ENCODE data around the gene TSNAX. TPM values are rescaled to one million over a fixed set of nuclear protein-coding genes. Genes with fewer than 3 reads are reported as not detected.
"Not testable (repeated sequence)": the region's sequence is repeated elsewhere in the genome, so short reads cannot be mapped to it uniquely, and the experiment has no call there.

TSNAX gene
- total RNA-seq, 2 experiments from 2014 or later, result 36.5 to 46.7 TPM

DNA sequence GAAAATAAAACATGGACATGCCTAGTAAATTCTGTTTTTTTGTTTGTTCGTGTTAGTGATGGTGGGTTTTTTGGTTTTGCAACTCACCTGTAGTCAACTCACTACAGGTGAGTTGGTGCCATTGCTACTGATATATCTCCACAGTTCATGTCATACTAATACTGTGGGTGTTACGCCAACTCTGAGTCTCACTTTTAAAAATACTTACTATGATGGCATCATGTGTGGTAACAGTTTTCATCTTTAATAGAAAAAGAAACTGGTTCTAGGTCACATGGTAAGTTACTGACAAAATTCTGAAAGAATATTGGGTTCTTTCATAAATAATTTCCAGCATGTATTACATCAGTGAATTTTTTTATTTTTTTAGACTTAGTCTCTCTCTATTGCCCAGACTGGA lies 38.0 kb downstream of the TSNAX start:
- no peak overlapping the region for H3K4me3 Mint-ChIP-seq
- CTCF ChIA-PET, result no interaction called here
- DNase-seq (no peak), ATAC-seq (peak; percentile 90)
- POLR2A ChIA-PET, result no interaction called here
- intact Hi-C loops (cut with DNase I, micrococcal nuclease), result no loop called here
- no peaks in the 10 kb centered on the region for H3K27me3 Mint-ChIP-seq
- peaks cover 22% of the 10 kb centered on the region for H3K4me1 Mint-ChIP-seq
- peaks cover 1% of the 10 kb centered on the region for H3K9me3 Mint-ChIP-seq (ENCODE audit: low read depth)
- peaks cover 35% of the 10 kb centered on the region for H3K36me3 Mint-ChIP-seq (ENCODE audit: low read depth)
- H3K27ac Mint-ChIP-seq, result peak overlapping the region; percentile 72

- H3K9me3 Mint-ChIP-seq (ENCODE audit: low read depth); DNase-seq; ATAC-seq; H3K27me3 Mint-ChIP-seq; intact Hi-C loops (cut with DNase I, micrococcal nuclease); POLR2A ChIA-PET; CTCF ChIA-PET; H3K27ac Mint-ChIP-seq; H3K4me3 Mint-ChIP-seq: not testable (repeated sequence)
- H3K4me1 Mint-ChIP-seq, result peaks cover 11% of the 10 kb centered on the region
- H3K36me3 Mint-ChIP-seq (ENCODE audit: low read depth), result peaks cover 21% of the 10 kb centered on the region
These were observed 41.8 kb downstream of the TSNAX start for GRCh38 chr1:231570262-231570661.

DNA sequence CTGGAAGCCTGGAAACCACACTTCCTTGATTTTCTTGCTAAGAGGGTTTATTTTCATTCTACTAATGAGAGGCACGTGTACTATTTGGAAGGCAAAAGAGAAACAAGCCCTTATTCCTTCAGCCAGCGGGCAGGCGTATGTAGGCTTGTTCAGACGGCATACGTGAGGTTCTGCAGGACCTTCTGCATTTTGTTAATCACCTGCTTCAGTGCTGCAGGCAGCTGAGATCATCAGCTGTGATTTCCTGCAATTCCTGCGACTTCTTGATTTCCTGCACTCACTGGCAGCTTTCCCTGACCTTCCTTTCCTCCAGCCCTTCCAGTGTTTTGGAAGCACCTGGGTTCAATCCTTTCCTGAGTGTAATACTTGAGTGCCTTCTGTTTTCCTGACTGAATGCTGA lies 43.4 kb downstream of the TSNAX start:
- CTCF ChIA-PET, result no interaction called here
- Mint-ChIP-seq H3K27ac (no peak overlapping the region), H3K36me3 (ENCODE audit: low read depth) (peaks cover 18% of the 10 kb centered on the region), H3K4me3 (no peak overlapping the region), H3K27me3 (no peaks in the 10 kb centered on the region), H3K9me3 (ENCODE audit: low read depth) (peaks cover 1% of the 10 kb centered on the region), H3K4me1 (peaks cover 2% of the 10 kb centered on the region)
- ATAC-seq (no peak), DNase-seq (no peak)
- POLR2A ChIA-PET, result no interaction called here
- intact Hi-C loops (cut with DNase I, micrococcal nuclease), result no loop called here

GRCh38 chr1:231575472-231575871 lies 47.0 kb downstream of the TSNAX start:
- POLR2A ChIA-PET, result no interaction called here
- H3K36me3 Mint-ChIP-seq (ENCODE audit: low read depth), result peaks cover 4% of the 10 kb centered on the region
- no peak overlapping the region for H3K4me3 Mint-ChIP-seq
- ATAC-seq, result no peak
- DNase-seq, result no peak
- no peaks in the 10 kb centered on the region for H3K27me3 Mint-ChIP-seq
- no peak overlapping the region for H3K27ac Mint-ChIP-seq
- CTCF ChIA-PET, result interaction anchor here (1.2 to 1.3 kb wide), 2 partner anchors 31 to 218 kb away, joined by 4 to 5 read pairs; no protein-coding TSS in a partner anchor
- no peaks in the 10 kb centered on the region for H3K9me3 Mint-ChIP-seq (ENCODE audit: low read depth)
- no peaks in the 10 kb centered on the region for H3K4me1 Mint-ChIP-seq
- intact Hi-C loops (cut with DNase I, micrococcal nuclease), result no loop called here

DNA sequence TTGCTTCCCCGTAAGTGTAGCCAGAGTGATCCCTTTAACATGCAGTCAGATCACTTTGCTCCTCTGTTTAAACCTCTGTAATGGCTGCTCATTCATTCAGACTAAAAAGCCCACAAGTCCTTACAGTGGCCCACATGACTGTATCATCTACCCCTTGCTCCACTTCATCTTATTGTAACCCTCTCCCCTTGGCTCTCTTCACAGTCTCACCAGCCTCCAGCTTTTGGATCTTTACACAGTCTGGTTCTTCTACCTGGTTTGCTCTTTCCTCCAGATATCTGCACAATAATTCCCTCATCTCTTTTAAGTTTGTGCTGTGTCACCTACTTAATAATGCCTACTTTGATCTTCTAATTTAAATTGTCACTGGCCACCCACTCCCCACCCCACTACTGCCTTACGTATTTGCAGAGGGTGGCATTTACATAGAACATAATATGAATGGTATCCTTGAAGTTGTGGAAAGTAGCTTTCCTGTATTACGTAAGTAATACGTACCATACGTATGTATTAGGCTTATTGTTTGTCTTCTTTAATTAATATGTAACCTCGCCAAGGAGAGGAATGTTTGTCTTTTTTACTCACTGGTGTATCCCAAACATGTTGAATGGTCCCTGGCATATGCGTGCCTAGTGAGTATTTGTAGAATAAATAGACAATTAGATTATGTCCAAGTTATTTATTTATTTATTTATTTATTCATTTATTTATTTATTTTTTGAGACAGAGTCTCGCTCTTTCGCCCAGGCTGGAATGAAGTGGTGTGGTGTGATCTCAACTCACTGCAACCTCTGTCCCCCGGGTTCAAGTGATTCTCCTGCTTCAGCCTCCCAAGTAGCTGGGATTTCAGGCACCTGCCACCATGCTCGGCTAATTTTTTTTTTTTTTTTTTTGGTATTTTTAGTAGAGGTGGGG lies 48.6 kb downstream of the TSNAX start:
- Mint-ChIP-seq H3K36me3 (ENCODE audit: low read depth) (peaks cover 2% of the 10 kb centered on the region), H3K27me3 (no peaks in the 10 kb centered on the region), H3K9me3 (ENCODE audit: low read depth) (no peaks in the 10 kb centered on the region), H3K4me1 (no peaks in the 10 kb centered on the region), H3K27ac (no peak overlapping the region), H3K4me3 (no peak overlapping the region)
- POLR2A ChIA-PET, result no interaction called here
- DNase-seq (no peak), ATAC-seq (no peak)
- intact Hi-C loops (cut with DNase I, micrococcal nuclease), result no loop called here
- CTCF ChIA-PET, result interaction anchor here (1.3 kb wide), 1 partner anchor 29 kb away, joined by 5 read pairs; no protein-coding TSS in a partner anchor

- Mint-ChIP-seq H3K27me3 (no peaks in the 10 kb centered on the region), H3K4me1 (no peaks in the 10 kb centered on the region), H3K36me3 (ENCODE audit: low read depth) (peaks cover 2% of the 10 kb centered on the region), H3K4me3 (no peak overlapping the region), H3K27ac (no peak overlapping the region), H3K9me3 (ENCODE audit: low read depth) (no peaks in the 10 kb centered on the region)
- DNase-seq, result no peak
- ChIA-PET CTCF (interaction anchor here (0.6 kb wide), 1 partner anchor 265 kb away, joined by 3 read pairs; no protein-coding TSS in a partner anchor), POLR2A (no interaction called here)
- intact Hi-C loops (cut with DNase I, micrococcal nuclease), result no loop called here
- ATAC-seq, result no peak
These were observed 52.4 kb downstream of the TSNAX start for GRCh38 chr1:231580874-231581273.

GRCh38 chr1:231581859-231582258 lies 53.4 kb downstream of the TSNAX start:
- CTCF ChIA-PET, result interaction anchor here (0.8 kb wide), 1 partner anchor 46 kb away, joined by 3 read pairs; no protein-coding TSS in a partner anchor

GRCh38 chr1:231583376-231583775 lies 54.9 kb downstream of the TSNAX start:
- Mint-ChIP-seq H3K27ac (no peak overlapping the region), H3K4me3 (no peak overlapping the region), H3K27me3 (no peaks in the 10 kb centered on the region), H3K36me3 (ENCODE audit: low read depth) (peaks cover 2% of the 10 kb centered on the region), H3K4me1 (no peaks in the 10 kb centered on the region), H3K9me3 (ENCODE audit: low read depth) (no peaks in the 10 kb centered on the region)
- CTCF ChIA-PET, result interaction anchor here (1.0 to 1.3 kb wide), 2 partner anchors 15 to 268 kb away, joined by 3 to 5 read pairs; no protein-coding TSS in a partner anchor
- intact Hi-C loops (cut with DNase I, micrococcal nuclease), result no loop called here
- ATAC-seq (no peak), DNase-seq (no peak)
- POLR2A ChIA-PET, result no interaction called here

More at GRCh38 chr1:231581859-231582258, 53.4 kb downstream of the TSNAX start:
- no peak for ATAC-seq
- Mint-ChIP-seq H3K4me3 (no peak overlapping the region), H3K36me3 (ENCODE audit: low read depth) (peaks cover 2% of the 10 kb centered on the region), H3K9me3 (ENCODE audit: low read depth) (no peaks in the 10 kb centered on the region), H3K4me1 (no peaks in the 10 kb centered on the region), H3K27me3 (no peaks in the 10 kb centered on the region), H3K27ac (no peak overlapping the region)
- DNase-seq, result no peak
- intact Hi-C loops (cut with DNase I, micrococcal nuclease), result no loop called here
- POLR2A ChIA-PET, result no interaction called here

GRCh38 chr1:231584117-231584516 lies 55.6 kb downstream of the TSNAX start:
- DNase-seq (no peak), ATAC-seq (no peak)
- H3K4me3 Mint-ChIP-seq, result no peak overlapping the region
- ChIA-PET POLR2A (no interaction called here), CTCF (interaction anchor here (1.4 kb wide), 1 partner anchor 227 kb away, joined by 5 read pairs; no protein-coding TSS in a partner anchor)
- H3K27me3 Mint-ChIP-seq, result no peaks in the 10 kb centered on the region
- intact Hi-C loops (cut with DNase I, micrococcal nuclease), result no loop called here
- H3K27ac Mint-ChIP-seq, result no peak overlapping the region
- H3K9me3 Mint-ChIP-seq (ENCODE audit: low read depth), result no peaks in the 10 kb centered on the region
- no peaks in the 10 kb centered on the region for H3K36me3 Mint-ChIP-seq (ENCODE audit: low read depth)
- no peaks in the 10 kb centered on the region for H3K4me1 Mint-ChIP-seq

- Mint-ChIP-seq H3K36me3 (ENCODE audit: low read depth) (no peaks in the 10 kb centered on the region), H3K4me1 (no peaks in the 10 kb centered on the region), H3K4me3 (no peak overlapping the region), H3K27me3 (no peaks in the 10 kb centered on the region), H3K9me3 (ENCODE audit: low read depth) (no peaks in the 10 kb centered on the region), H3K27ac (no peak overlapping the region)
- DNase-seq (no peak), ATAC-seq (no peak)
- ChIA-PET CTCF (interaction anchor here (0.7 to 1.4 kb wide), 2 partner anchors 228 to 271 kb away, joined by 3 to 5 read pairs; no protein-coding TSS in a partner anchor), POLR2A (no interaction called here)
- intact Hi-C loops (cut with DNase I, micrococcal nuclease), result no loop called here
These were observed 56.5 kb downstream of the TSNAX start for GRCh38 chr1:231584921-231585320.

- Mint-ChIP-seq H3K4me3 (no peak overlapping the region), H3K36me3 (ENCODE audit: low read depth) (no peaks in the 10 kb centered on the region), H3K9me3 (ENCODE audit: low read depth) (no peaks in the 10 kb centered on the region), H3K27me3 (no peaks in the 10 kb centered on the region), H3K27ac (no peak overlapping the region), H3K4me1 (no peaks in the 10 kb centered on the region)
- CTCF ChIA-PET, result interaction anchor here (0.7 to 2.0 kb wide), 7 partner anchors 13 to 275 kb away, joined by 3 to 10 read pairs (median 4); no protein-coding TSS in a partner anchor
- POLR2A ChIA-PET, result no interaction called here
- intact Hi-C loops (cut with DNase I, micrococcal nuclease), result loop anchor here (1.0 kb wide), 2 partner anchors 232 to 252 kb away; partner anchors contain the start of gene SPRTN (in 1 of the 2)
- DNase-seq (peak; percentile 71), ATAC-seq (peak; percentile 87)
These were observed 62.2 kb downstream of the TSNAX start for GRCh38 chr1:231590453-231591198.
